NCI-H1092 treated with DMSO at 0.1 percent for 48 hours (cell line): Measurements from ENCODE around the gene IQGAP3.

Experiments
- DNase-seq: peaks from one replicate; lab custom pipeline; 2025; lab: John Stamatoyannopoulos, UW

IQGAP3 gene

GRCh38 chr1:156496211-156496761, 76.1 kb downstream of the IQGAP3 start:
- no peak for DNase-seq

GRCh38 chr1:156495401-156496140, 76.8 kb downstream of the IQGAP3 start:
- no peak for DNase-seq

- DNase-seq, result no peak
These were observed 78.0 kb downstream of the IQGAP3 start for GRCh38 chr1:156494309-156494895.

- no peak for DNase-seq
These were observed 78.6 kb downstream of the IQGAP3 start for GRCh38 chr1:156493742-156494141.

GRCh38 chr1:156493154-156493631, 79.2 kb downstream of the IQGAP3 start:
- DNase-seq, result no peak

GRCh38 chr1:156492591-156493080, 79.7 kb downstream of the IQGAP3 start:
- no peak for DNase-seq

GRCh38 chr1:156492013-156492590, 80.3 kb downstream of the IQGAP3 start:
- no peak for DNase-seq

GRCh38 chr1:156491151-156491949, 81.0 kb downstream of the IQGAP3 start:
- DNase-seq, result no peak

GRCh38 chr1:156490401-156491032, 81.8 kb downstream of the IQGAP3 start:
- no peak for DNase-seq

- DNase-seq, result no peak
These were observed 82.5 kb downstream of the IQGAP3 start for GRCh38 chr1:156489935-156490293.

- peak; percentile 14 for DNase-seq
These were observed 83.0 kb downstream of the IQGAP3 start for GRCh38 chr1:156489166-156489934.

- DNase-seq, result no peak
These were observed 83.7 kb downstream of the IQGAP3 start for GRCh38 chr1:156488566-156489165.

- DNase-seq, result no peak
These were observed 84.5 kb downstream of the IQGAP3 start for GRCh38 chr1:156487862-156488261.

GRCh38 chr1:156486421-156487344, 85.7 kb downstream of the IQGAP3 start:
- no peak for DNase-seq

GRCh38 chr1:156485984-156486383, 86.4 kb downstream of the IQGAP3 start:
- no peak for DNase-seq

- DNase-seq, result no peak
These were observed 87.8 kb downstream of the IQGAP3 start for GRCh38 chr1:156484480-156485058.

- DNase-seq, result no peak
These were observed 89.0 kb downstream of the IQGAP3 start for GRCh38 chr1:156483397-156483796.

- no peak for DNase-seq
These were observed 90.1 kb downstream of the IQGAP3 start for GRCh38 chr1:156482276-156482675.

GRCh38 chr1:156481527-156481926, 90.8 kb downstream of the IQGAP3 start:
- no peak for DNase-seq
